Medulla oblongata (tissue), 1 donor: ENCODE data around the gene LRRC45.

Experiments
- DNase-seq: peaks from one replicate; pipeline ENCODE4 v3.0.0-alpha.2; 2015; ENCODE audit errors: extremely low spot score

LRRC45 gene

GRCh38 chr17:82050761-82051641 is 27.9 kb downstream of the LRRC45 start:
- DNase-seq, result no peak

- peak; percentile 63 for DNase-seq
These were observed 28.9 kb downstream of the LRRC45 start, which contains the start of the genes GPS1 and RFNG for GRCh38 chr17:82051776-82052637. Gene GPS1 (plus strand): TSS chr17:82051898. CDS start chr17:82051932, 34 bp downstream. Gene RFNG (minus strand): TSS chr17:82051811. CDS start chr17:82051766, 45 bp downstream.

GRCh38 chr17:82052638-82053059 is 29.5 kb downstream of the LRRC45 start:
- no peak for DNase-seq

GRCh38 chr17:82053130-82053529 is 30.0 kb downstream of the LRRC45 start:
- no peak for DNase-seq

GRCh38 chr17:82053556-82054263 is 30.6 kb downstream of the LRRC45 start:
- DNase-seq, result no peak

- DNase-seq, result no peak
These were observed 31.4 kb downstream of the LRRC45 start for GRCh38 chr17:82054351-82055022.

GRCh38 chr17:82055023-82055964 is 32.2 kb downstream of the LRRC45 start:
- no peak for DNase-seq

GRCh38 chr17:82055965-82056728 is 33.0 kb downstream of the LRRC45 start:
- no peak for DNase-seq

- no peak for DNase-seq
These were observed 33.9 kb downstream of the LRRC45 start for GRCh38 chr17:82056729-82057621.

- DNase-seq, result no peak
These were observed 35.2 kb downstream of the LRRC45 start for GRCh38 chr17:82058230-82058854.

GRCh38 chr17:82058855-82059249 is 35.7 kb downstream of the LRRC45 start:
- DNase-seq, result no peak

GRCh38 chr17:82059272-82060000 is 36.3 kb downstream of the LRRC45 start:
- no peak for DNase-seq

GRCh38 chr17:82060001-82060380 is 36.9 kb downstream of the LRRC45 start:
- no peak for DNase-seq

GRCh38 chr17:82060614-82061013 is 37.5 kb downstream of the LRRC45 start:
- DNase-seq, result no peak

GRCh38 chr17:82061047-82061925 is 38.2 kb downstream of the LRRC45 start:
- no peak for DNase-seq
